NCI-H2029 treated with DMSO at 0.1 percent for 48 hours (cell line): ENCODE data around the gene CNKSR2.

Source experiments
- DNase-seq: peaks from one replicate; lab custom pipeline; 2025; lab: John Stamatoyannopoulos, UW

CNKSR2 gene

DNA sequence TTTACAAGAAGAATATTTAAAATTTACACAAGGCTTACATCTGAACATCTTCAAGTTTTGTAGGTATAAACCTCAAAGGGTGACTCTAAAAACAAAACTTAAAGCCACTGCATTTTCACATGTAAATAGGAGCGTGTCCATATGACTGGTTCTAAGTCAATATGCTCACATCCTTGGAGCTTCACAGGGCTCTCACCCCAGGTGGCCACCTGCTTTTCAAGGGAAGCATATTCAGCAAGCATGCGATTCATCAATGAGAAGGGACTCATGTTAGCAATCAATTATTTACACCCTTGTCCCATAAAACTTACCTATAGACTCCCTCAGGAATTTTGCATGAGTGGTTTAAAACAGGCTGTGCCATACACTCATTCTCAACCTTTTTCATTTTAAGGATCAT, 301.7 kb downstream of the CNKSR2 start:
- no peak for DNase-seq

- DNase-seq: no peak
Measured at GRCh38 chrX:21678048-21678612, 303.9 kb downstream of the CNKSR2 start.

DNA sequence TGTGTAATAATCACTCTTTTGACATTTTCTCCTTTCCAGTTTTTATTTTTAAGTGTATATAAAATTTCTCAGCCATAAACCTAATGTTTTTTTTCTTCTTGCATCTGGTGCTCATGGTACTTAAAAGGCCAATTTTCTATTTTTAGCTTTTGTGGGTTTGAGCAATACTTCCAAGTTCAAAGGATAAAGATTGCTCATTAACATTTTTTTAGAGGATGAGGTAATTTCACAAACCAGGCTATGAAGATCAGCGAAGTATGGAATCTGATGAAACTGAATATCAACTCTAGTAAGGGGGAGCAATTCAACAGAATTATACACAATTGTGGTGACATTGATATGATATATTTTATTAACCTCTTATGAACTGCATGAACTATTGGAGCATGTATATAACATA, 309.7 kb downstream of the CNKSR2 start:
- no peak for DNase-seq

- DNase-seq: no peak
Measured at GRCh38 chrX:21691512-21692018, 317.3 kb downstream of the CNKSR2 start.

DNA sequence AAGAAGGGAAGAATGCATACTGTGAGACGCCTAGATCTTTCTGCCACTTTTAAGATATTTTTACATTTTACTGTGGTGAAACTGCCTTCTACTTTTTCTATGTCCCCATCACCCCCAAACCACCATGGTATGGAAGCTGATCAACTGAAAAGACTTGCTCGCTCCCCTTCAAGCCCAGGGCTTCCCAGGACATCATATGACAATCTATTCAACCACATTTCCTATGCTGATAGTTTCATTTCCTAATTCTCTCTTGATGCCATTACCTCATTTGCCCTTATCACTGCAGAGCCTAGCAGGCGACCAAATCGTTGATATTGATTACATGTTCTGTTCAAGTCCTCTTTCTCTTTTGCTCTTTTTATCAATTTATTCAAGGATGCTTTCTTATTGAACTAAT, 324.1 kb downstream of the CNKSR2 start:
- DNase-seq: no peak

DNA sequence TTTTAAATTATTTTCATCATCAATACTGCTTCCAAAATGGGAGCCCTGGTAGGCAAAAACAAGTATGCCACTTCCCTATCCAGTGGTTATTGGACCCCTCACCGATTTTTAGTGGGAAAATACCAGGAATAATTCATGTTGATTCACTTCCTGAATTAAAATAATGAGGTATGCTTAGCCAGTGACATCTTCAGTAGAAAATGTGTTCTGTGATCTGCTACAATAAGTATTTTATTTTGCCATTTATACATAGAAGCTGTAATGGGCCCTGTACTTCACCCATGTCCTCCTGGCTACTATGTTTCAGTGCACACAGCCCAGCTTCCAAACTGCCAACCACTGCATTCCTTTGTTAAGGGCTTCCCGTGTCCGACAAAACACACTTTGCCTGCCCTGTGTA, 324.9 kb downstream of the CNKSR2 start:
- no peak for DNase-seq

- DNase-seq: no peak
Measured at GRCh38 chrX:21700275-21700674, 326.1 kb downstream of the CNKSR2 start.

DNA sequence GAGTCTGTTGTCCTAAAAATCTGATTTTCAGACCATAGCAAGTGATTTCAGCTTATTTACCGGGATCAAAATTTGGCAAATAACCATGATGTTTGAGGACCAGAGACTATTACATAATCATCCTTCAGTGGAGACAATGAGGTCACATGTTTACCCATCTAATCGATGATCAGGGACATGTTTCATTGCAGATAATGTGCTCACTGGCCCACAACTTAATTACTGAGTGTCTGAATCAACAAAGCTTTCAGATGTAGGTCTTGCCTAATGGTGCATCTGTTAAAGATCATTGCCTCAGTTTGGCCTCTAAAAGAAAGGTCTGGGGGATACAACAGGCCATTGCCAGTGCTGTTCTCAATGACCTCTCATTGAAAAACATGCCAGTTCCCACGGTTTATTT, 326.7 kb downstream of the CNKSR2 start:
- DNase-seq: no peak

DNA sequence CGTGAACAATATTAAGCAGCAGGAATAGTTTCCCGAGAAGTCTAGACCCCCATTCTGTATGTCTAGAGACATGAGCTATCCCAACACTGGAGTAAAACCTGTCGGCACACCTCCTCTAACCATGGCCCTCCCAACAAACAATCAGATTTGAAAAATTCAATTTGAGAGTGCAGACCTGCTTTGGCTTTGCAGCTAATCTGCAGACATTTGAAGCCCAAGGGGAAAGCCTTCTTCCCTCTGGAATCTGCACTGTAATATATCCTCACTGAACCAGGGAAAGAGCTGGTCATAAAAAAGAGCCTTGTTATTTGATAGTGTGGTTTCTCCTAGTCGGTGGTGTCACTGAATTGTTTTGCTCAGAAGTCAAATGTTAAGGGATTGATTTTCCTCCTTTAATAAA, 328.5 kb downstream of the CNKSR2 start:
- DNase-seq: no peak
